Left lung (tissue), 10 donors: ENCODE results near the gene GPR156. TPM values are rescaled to one million over a fixed set of nuclear protein-coding genes. Genes with fewer than 3 reads are reported as not detected.
A peak's percentile ranks its signal among the peaks of the same experiment; 100 is the strongest.

ENCODE experiments used
- ATAC-seq: fragments of 200-7000 bp; cut with Tn5 transposase; one replicate; pipeline ENCODE4 v1.9.1; 2020; ENCODE audit warnings: moderate library complexity
- DNase-seq, 4 donors: peaks; one replicate each; pipeline ENCODE4 v3.0.0-alpha.2; 2013 to 2020
- H3K27ac ChIP-seq, 2 donors: fragments of 200-600 bp; sonication (generic) in 1 of 2; one replicate each; pipeline versions ENCODE4 v1.5.0 to v1.8.0; 2020 to 2021
- H3K27me3 ChIP-seq, 2 donors: fragments of 200-600 bp; sonication (generic) in 1 of 2; one replicate each; pipeline versions ENCODE4 v1.5.0 to v1.8.0; 2020 to 2021
- H3K36me3 ChIP-seq, 2 donors: fragments of 200-600 bp; sonication (generic) in 1 of 2; one replicate each; pipeline versions ENCODE4 v1.5.0 to v1.8.0; 2020 to 2021
- H3K4me1 ChIP-seq, 2 donors: fragments of 200-600 bp; one replicate each; pipeline ENCODE4 v1.8.0; 2021
- H3K4me3 ChIP-seq, 2 donors: fragments of 200-600 bp; sonication (generic) in 1 of 2; one replicate each; pipeline versions ENCODE4 v1.5.0 to v1.8.0; 2020 to 2021; ENCODE audit warnings: mild to moderate bottlenecking in 1 of 2
- H3K9me3 ChIP-seq, 2 donors: fragments of 200-600 bp; sonication (generic) in 1 of 2; one replicate each; pipeline versions ENCODE4 v1.5.0 to v1.8.0; 2020 to 2021
- CTCF ChIP-seq, 2 donors: fragments of 200-600 bp; sonication (generic) in 1 of 2; IDR thresholded peaks; one replicate each; pipeline versions ENCODE4 v1.5.0 to v1.8.0; 2021; ENCODE audit warnings: antibody characterized with exemption in 2 of 2
- intact Hi-C, 2 donors: fragments of 100-400 bp; cut with DNase I; formaldehyde crosslinking; loops; one replicate each; pipeline versions ENCODE4 v1.11.2 to v1.14.2; 2022
- polyA plus RNA-seq, 6 donors: library from polyadenylated mRNA; unstranded; fragments of 120-200 nt; gene quantifications; one replicate each; pipeline ENCODE4 v1.2.1, GENCODE V29; 2013; ENCODE audit not compliant: insufficient read length in 6 of 6
- total RNA-seq, 2 donors: library from RNA; stranded (reverse); fragmentation: NEBNext Ultra II Directional; extraction: Animal tissue kit (Norgen Biotek cat#: 25700); gene quantifications; one replicate each; pipeline ENCODE4 v1.2.1, GENCODE V29; 2021
- donor health status: DM: no; HTN: yes; CAD: no.
- donor health status: DM: no; HTN: no; CAD: no.

GPR156 gene
- total and polyA plus RNA-seq, 8 donors, result 0.34 to 3.2 (median 2.0) TPM

GRCh38 chr3:120167488-120167887 lies 117.5 kb downstream of the GPR156 start:
- Histone ChIP-seq H3K36me3 (no peaks in the 10 kb centered on the region), H3K9me3 (no peaks in the 10 kb centered on the region), H3K4me1 (peaks cover 0 to 4% of the 10 kb centered on the region in 2 donors), H3K27me3 (no peaks in the 10 kb centered on the region), H3K4me3 (no peak overlapping the region), H3K27ac (no peak overlapping the region)
- intact Hi-C loops, result no loop called here
- no peak for TF ChIP-seq CTCF (IDR thresholded peaks at IDR 0.05)
- ATAC-seq (no peak), DNase-seq (no peak)

GRCh38 chr3:120163816-120164215 lies 121.2 kb downstream of the GPR156 start:
- H3K4me3 ChIP-seq, result no peak overlapping the region
- no peak for ATAC-seq
- TF ChIP-seq CTCF (IDR thresholded peaks at IDR 0.05), result no peak
- no peak overlapping the region for H3K27ac ChIP-seq
- peaks cover 0 to 30% of the 10 kb centered on the region in 2 donors for H3K4me1 ChIP-seq
- no peaks in the 10 kb centered on the region for H3K36me3 ChIP-seq
- intact Hi-C loops, result no loop called here
- DNase-seq, result no peak
- H3K27me3 ChIP-seq, result no peaks in the 10 kb centered on the region
- no peaks in the 10 kb centered on the region for H3K9me3 ChIP-seq

GRCh38 chr3:120163026-120163425 lies 122.0 kb downstream of the GPR156 start:
- Histone ChIP-seq H3K9me3 (no peaks in the 10 kb centered on the region), H3K4me1 (peaks cover 0 to 30% of the 10 kb centered on the region in 2 donors), H3K4me3 (no peak overlapping the region), H3K36me3 (no peaks in the 10 kb centered on the region), H3K27ac (peak overlapping the region in 1 of 2 donors; percentile 82), H3K27me3 (no peaks in the 10 kb centered on the region)
- TF ChIP-seq CTCF (IDR thresholded peaks at IDR 0.05), result no peak
- intact Hi-C loops, result no loop called here
- no peak for DNase-seq
- no peak for ATAC-seq

- H3K4me3 ChIP-seq, result no peak overlapping the region
- H3K27me3 ChIP-seq, result no peaks in the 10 kb centered on the region
- intact Hi-C loops, result no loop called here
- ATAC-seq (peak; percentile 33), DNase-seq (no peak)
- peaks cover 0 to 30% of the 10 kb centered on the region in 2 donors for H3K4me1 ChIP-seq
- TF ChIP-seq CTCF (IDR thresholded peaks at IDR 0.05), result no peak
- H3K9me3 ChIP-seq, result no peaks in the 10 kb centered on the region
- peak overlapping the region in 1 of 2 donors; percentile 82 for H3K27ac ChIP-seq
- H3K36me3 ChIP-seq, result no peaks in the 10 kb centered on the region
These were observed 122.6 kb downstream of the GPR156 start for GRCh38 chr3:120162400-120162799.

GRCh38 chr3:120161902-120162301 lies 123.1 kb downstream of the GPR156 start:
- H3K36me3 ChIP-seq, result no peaks in the 10 kb centered on the region
- intact Hi-C loops, result no loop called here
- H3K27ac ChIP-seq, result peak overlapping the region in 1 of 2 donors; percentile 82
- no peak for TF ChIP-seq CTCF (IDR thresholded peaks at IDR 0.05)
- H3K4me1 ChIP-seq, result peaks cover 0 to 30% of the 10 kb centered on the region in 2 donors
- no peaks in the 10 kb centered on the region for H3K9me3 ChIP-seq
- no peak for ATAC-seq
- no peak for DNase-seq
- no peak overlapping the region for H3K4me3 ChIP-seq
- H3K27me3 ChIP-seq, result no peaks in the 10 kb centered on the region
